PC-9 (cell line): ENCODE measurements around the gene RPL27.
"Not testable (repeated sequence)": the region's sequence is repeated elsewhere in the genome, so short reads cannot be mapped to it uniquely, and the experiment has no call there.

Source experiments
- CTCF ChIP-seq: fragments of 200-600 bp; sonication (generic); conservative IDR thresholded peaks from 2 replicates; pipeline ENCODE4 v1.6.1; 2017; ENCODE audit warnings: mixed run types, antibody characterized with exemption, mild to moderate bottlenecking, moderate library complexity
- EZH2 ChIP-seq: fragments of 200-600 bp; sonication (generic); IDR thresholded peaks from 2 replicates; pipeline ENCODE4 v1.8.0; 2017; ENCODE audit warnings: antibody characterized with exemption, low read depth

- not testable (repeated sequence) for TF ChIP-seq CTCF, EZH2
Observed at GRCh38 chr17:43000894-43001293, 2.7 kb downstream of the RPL27 start.
